ENCODE measurements around the gene SYT6. TPM values are rescaled to one million over a fixed set of nuclear protein-coding genes. Genes with fewer than 3 reads are reported as not detected.
A peak's percentile ranks its signal among the peaks of the same experiment; 100 is the strongest.

SYT6 gene
- total and polyA plus RNA-seq, 5 experiments from 2014 or later, result not detected

DNA sequence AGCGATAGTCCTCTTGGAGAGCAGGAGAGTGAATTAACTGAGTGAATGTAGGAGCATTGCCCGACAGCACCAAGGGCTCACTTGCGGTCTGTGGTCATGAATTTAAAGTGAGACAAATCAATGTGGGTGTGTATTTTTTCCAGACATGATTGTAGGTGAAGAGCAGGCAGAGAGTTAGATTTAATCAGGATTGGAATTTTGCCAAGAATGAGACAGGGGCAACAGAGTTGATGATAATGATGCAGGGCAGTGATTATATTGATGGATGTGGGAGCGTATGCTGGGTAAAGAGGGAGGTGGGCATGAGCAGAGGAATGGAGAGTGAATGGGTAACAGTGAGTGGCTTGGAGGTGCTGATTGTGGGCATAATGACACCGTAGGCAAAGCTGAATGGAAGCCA lies 20.0 kb upstream of the SYT6 start:
- no peaks in the 10 kb centered on the region for H3K36me3 Mint-ChIP-seq
- H3K4me1 Mint-ChIP-seq, result no peaks in the 10 kb centered on the region
- ATAC-seq (no peak), DNase-seq (no peak)
- H3K27me3 Mint-ChIP-seq, result peaks cover 0 to 3% (median under 1%) of the 10 kb centered on the region in 5 donors
- H3K27ac Mint-ChIP-seq, result no peak overlapping the region
- H3K4me3 Mint-ChIP-seq, result no peak overlapping the region
- H3K9me3 Mint-ChIP-seq, result no peaks in the 10 kb centered on the region
- POLR2A ChIA-PET, result no interaction called here

- POLR2A ChIA-PET, result no interaction called here
- Mint-ChIP-seq H3K27ac (no peak overlapping the region), H3K36me3 (no peaks in the 10 kb centered on the region), H3K4me3 (no peak overlapping the region), H3K4me1 (no peaks in the 10 kb centered on the region), H3K9me3 (no peaks in the 10 kb centered on the region), H3K27me3 (peaks cover 0 to 4% (median 0%) of the 10 kb centered on the region in 5 donors)
- no peak for ATAC-seq
- no peak for DNase-seq
Observed at GRCh38 chr1:114169509-114169908, 15.8 kb upstream of the SYT6 start.

GRCh38 chr1:114167226-114167625 lies 13.6 kb upstream of the SYT6 start:
- H3K9me3 Mint-ChIP-seq, result no peaks in the 10 kb centered on the region
- H3K36me3 Mint-ChIP-seq, result no peaks in the 10 kb centered on the region
- no peak overlapping the region for H3K4me3 Mint-ChIP-seq
- DNase-seq (no peak), ATAC-seq (no peak)
- H3K27ac Mint-ChIP-seq, result no peak overlapping the region
- POLR2A ChIA-PET, result no interaction called here
- no peaks in the 10 kb centered on the region for H3K4me1 Mint-ChIP-seq
- peaks cover 4 to 9% (median 5%) of the 10 kb centered on the region in 5 donors for H3K27me3 Mint-ChIP-seq

DNA sequence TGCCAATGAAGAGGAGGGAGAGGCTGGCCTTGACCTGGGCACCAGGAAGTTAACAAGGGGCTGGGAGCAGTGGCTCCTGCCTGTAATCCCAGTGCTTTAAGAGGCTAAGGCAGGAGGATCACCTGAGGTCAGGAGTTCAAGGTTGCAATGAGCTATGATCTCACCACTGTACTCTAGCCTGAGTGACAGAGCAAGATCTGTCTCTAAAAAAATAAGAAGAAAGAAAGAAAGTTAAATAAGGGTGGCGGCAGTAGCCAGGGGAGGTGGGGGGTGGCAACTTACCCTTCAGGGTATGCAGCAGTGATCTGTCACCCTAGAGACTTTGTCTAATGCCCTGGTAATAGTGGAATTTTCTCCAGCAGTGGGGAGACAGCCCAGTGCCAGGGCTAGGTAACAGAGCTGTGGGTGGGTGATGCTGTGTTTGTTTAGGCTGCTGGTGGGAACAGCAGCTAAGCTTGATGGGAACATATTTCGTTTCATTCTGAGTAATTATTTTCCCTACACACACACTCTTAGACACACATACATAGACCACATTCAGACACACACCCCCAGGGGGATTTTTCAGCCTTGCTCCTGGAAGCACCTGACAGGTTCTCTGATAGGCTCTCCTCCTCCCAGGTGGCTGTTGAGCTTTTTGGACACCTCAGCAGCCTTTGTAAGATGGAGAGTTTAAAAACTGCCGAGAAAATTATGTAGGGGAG lies 11.3 kb upstream of the SYT6 start:
- Mint-ChIP-seq H3K27ac (no peak overlapping the region), H3K4me1 (no peaks in the 10 kb centered on the region), H3K27me3 (peaks cover 15 to 26% (median 21%) of the 10 kb centered on the region in 5 donors), H3K9me3 (no peaks in the 10 kb centered on the region), H3K36me3 (no peaks in the 10 kb centered on the region), H3K4me3 (no peak overlapping the region)
- no peak for ATAC-seq
- POLR2A ChIA-PET, result no interaction called here
- no peak for DNase-seq

DNA sequence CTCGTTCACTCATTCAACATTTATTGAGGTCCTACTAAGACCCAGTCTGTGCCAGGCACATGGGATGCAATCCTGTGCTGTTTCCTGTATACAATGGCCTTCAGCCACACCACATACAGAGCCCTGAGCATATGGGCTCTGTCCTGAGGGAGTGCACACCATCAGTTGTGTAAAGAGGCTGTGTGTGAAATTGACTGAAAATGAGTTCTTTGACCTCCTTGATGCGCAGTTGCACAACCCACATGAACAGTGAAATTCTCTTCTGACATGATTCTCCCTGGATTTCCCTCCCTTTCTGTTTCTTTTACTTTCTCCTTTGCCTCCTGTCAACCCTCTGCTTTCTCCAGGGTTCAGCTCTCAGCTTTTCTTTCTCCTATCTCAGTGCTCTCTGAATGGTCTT lies 6.3 kb upstream of the SYT6 start:
- peaks cover 0 to 3% (median 0%) of the 10 kb centered on the region in 9 donors for H3K9me3 Mint-ChIP-seq
- no peak overlapping the region for H3K4me3 Mint-ChIP-seq
- H3K4me1 Mint-ChIP-seq, result peaks cover 0 to 4% (median 0%) of the 10 kb centered on the region in 4 donors
- peaks cover 0 to 5% (median 0%) of the 10 kb centered on the region in 3 donors for H3K36me3 Mint-ChIP-seq
- POLR2A ChIA-PET, result no interaction called here
- H3K27me3 Mint-ChIP-seq, result peaks cover 32 to 62% (median 51%) of the 10 kb centered on the region in 5 donors
- no peak overlapping the region for H3K27ac Mint-ChIP-seq
- DNase-seq, result no peak
- no peak for ATAC-seq

- POLR2A ChIA-PET, result no interaction called here
- DNase-seq (no peak), ATAC-seq (no peak)
- peaks cover 31 to 76% (median 61%) of the 10 kb centered on the region in 5 donors for H3K27me3 Mint-ChIP-seq
- H3K4me3 Mint-ChIP-seq, result no peak overlapping the region
- H3K4me1 Mint-ChIP-seq, result peaks cover 2 to 19% (median 16%) of the 10 kb centered on the region in 4 donors
- peaks cover 0 to 8% (median 0%) of the 10 kb centered on the region in 9 donors for H3K9me3 Mint-ChIP-seq
- no peak overlapping the region for H3K27ac Mint-ChIP-seq
- H3K36me3 Mint-ChIP-seq, result peaks cover 0 to 5% (median 0%) of the 10 kb centered on the region in 3 donors
Observed at GRCh38 chr1:114157275-114157660, 3.6 kb upstream of the SYT6 start.

GRCh38 chr1:114156538-114157274 lies 3.0 kb upstream of the SYT6 start:
- ATAC-seq, result no peak
- POLR2A ChIA-PET, result no interaction called here
- H3K4me3 Mint-ChIP-seq, result no peak overlapping the region
- H3K27me3 Mint-ChIP-seq, result peaks cover 33 to 82% (median 65%) of the 10 kb centered on the region in 5 donors
- no peak for DNase-seq
- H3K9me3 Mint-ChIP-seq, result peaks cover 0 to 8% (median 0%) of the 10 kb centered on the region in 9 donors
- peak overlapping the region in 1 of 10 donors; percentile 11 for H3K27ac Mint-ChIP-seq
- H3K36me3 Mint-ChIP-seq, result peaks cover 0 to 5% (median 0%) of the 10 kb centered on the region in 3 donors
- H3K4me1 Mint-ChIP-seq, result peaks cover 2 to 20% (median 18%) of the 10 kb centered on the region in 4 donors

GRCh38 chr1:114155706-114156105 lies 2.0 kb upstream of the SYT6 start:
- ATAC-seq, result no peak
- peaks cover 2 to 20% (median 18%) of the 10 kb centered on the region in 4 donors for H3K4me1 Mint-ChIP-seq
- H3K27ac Mint-ChIP-seq, result no peak overlapping the region
- H3K36me3 Mint-ChIP-seq, result peaks cover 0 to 5% (median 0%) of the 10 kb centered on the region in 3 donors
- H3K9me3 Mint-ChIP-seq, result peaks cover 0 to 8% (median 0%) of the 10 kb centered on the region in 9 donors
- DNase-seq, result no peak
- peak overlapping the region in 1 of 10 donors; percentile 64 for H3K4me3 Mint-ChIP-seq
- H3K27me3 Mint-ChIP-seq, result peaks cover 38 to 82% (median 65%) of the 10 kb centered on the region in 5 donors
- POLR2A ChIA-PET, result no interaction called here

DNA sequence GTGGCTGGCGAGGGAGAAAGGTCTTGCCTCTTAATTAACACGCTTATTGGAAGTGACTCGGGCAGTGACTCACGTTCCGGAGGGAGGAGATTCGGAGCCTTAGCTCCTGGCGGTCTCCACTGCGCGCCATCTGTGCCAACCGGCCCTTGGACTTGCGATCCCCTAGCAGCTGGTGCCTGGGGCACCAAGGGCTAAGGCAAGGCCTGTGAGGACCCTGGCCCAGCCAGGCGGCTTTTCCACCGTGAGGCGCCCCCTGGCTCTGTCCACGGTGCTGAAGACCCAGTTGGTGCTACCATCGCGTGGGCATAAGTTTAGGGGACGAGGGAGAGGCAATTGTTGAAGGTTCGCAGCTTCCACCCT lies 1.3 kb upstream of the SYT6 start:
- Mint-ChIP-seq H3K27me3 (peaks cover 35 to 82% (median 64%) of the 10 kb centered on the region in 5 donors), H3K27ac (no peak overlapping the region), H3K4me3 (peak overlapping the region in 7 of 10 donors; percentile 56 to 81 (median 69)), H3K4me1 (peaks cover 2 to 20% (median 18%) of the 10 kb centered on the region in 4 donors), H3K36me3 (peaks cover 0 to 5% (median 0%) of the 10 kb centered on the region in 3 donors), H3K9me3 (peaks cover 0 to 8% (median 0%) of the 10 kb centered on the region in 9 donors)
- peak in 4 of 10 donors; percentile 9 to 22 (median 18) for DNase-seq
- POLR2A ChIA-PET, result no interaction called here
- ATAC-seq, result no peak

GRCh38 chr1:114154146-114154962 lies 685 bp upstream of the SYT6 start:
- DNase-seq (peak in 3 of 10 donors; percentile 5 to 9 (median 5)), ATAC-seq (peak in 1 of 2 donors; percentile 12)
- peak overlapping the region in 2 of 10 donors; percentile 61 to 66 for H3K27ac Mint-ChIP-seq
- H3K4me3 Mint-ChIP-seq, result peak overlapping the region; percentile 56 to 81 (median 68)
- POLR2A ChIA-PET, result no interaction called here
- peaks cover 2 to 20% (median 18%) of the 10 kb centered on the region in 4 donors for H3K4me1 Mint-ChIP-seq
- H3K9me3 Mint-ChIP-seq, result peaks cover 0 to 8% (median 0%) of the 10 kb centered on the region in 9 donors
- peaks cover 35 to 84% (median 68%) of the 10 kb centered on the region in 5 donors for H3K27me3 Mint-ChIP-seq
- peaks cover 0 to 5% (median 0%) of the 10 kb centered on the region in 3 donors for H3K36me3 Mint-ChIP-seq

DNA sequence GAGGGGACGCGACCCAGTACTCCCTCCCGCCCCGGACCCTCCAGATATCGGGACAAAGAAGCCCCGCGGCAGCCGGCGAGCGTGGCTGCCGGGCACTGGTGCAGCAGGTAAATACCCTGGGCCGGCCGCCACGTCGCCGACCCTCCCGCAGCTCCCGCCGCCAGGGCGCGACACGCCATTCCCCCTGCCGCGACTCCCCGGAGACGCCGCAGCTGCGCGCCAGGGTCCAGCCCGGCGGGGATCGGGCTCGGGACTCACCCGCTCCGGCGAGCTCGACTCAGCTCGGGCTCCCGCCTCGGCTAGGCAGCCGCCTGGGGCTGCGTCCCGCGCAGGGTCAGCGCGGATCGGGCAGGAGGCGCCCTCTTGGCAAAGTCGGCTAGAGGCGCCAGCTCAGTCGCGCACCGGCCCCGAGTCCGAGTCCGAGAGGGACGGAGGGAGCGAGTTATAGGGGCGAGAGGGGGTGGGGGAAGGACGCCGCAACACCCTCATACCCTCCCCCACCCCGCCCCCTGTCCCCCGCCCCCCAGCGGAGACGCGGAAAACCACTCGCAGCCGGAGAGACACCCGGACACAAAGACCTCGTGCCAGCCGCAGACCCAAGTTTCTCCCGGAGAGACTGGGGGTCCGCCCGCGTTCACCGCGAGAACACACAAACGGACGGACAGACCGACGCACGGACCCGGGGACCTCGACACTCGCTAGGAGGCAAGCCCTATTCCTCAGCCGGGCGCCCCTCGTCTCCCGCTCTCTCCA lies 985 bp downstream of the SYT6 start:
- H3K4me3 Mint-ChIP-seq, result peak overlapping the region in 9 of 10 donors; percentile 45 to 81 (median 65)

GRCh38 chr1:114152089-114152507 lies 1.6 kb downstream of the SYT6 start:
- Mint-ChIP-seq H3K9me3 (peaks cover 0 to 8% (median 0%) of the 10 kb centered on the region in 9 donors), H3K36me3 (peaks cover 0 to 5% (median 0%) of the 10 kb centered on the region in 3 donors), H3K4me3 (peak overlapping the region; percentile 16 to 70 (median 44)), H3K4me1 (peaks cover 2 to 20% (median 18%) of the 10 kb centered on the region in 4 donors), H3K27me3 (peaks cover 39 to 94% (median 70%) of the 10 kb centered on the region in 5 donors), H3K27ac (peak overlapping the region in 1 of 10 donors; percentile 58)
- DNase-seq (no peak), ATAC-seq (no peak)
- POLR2A ChIA-PET, result no interaction called here

More for the DNA sequence above, 985 bp downstream of the SYT6 start:
- Mint-ChIP-seq H3K27ac (no peak overlapping the region), H3K9me3 (peaks cover 0 to 8% (median 0%) of the 10 kb centered on the region in 9 donors), H3K36me3 (peaks cover 0 to 5% (median 0%) of the 10 kb centered on the region in 3 donors), H3K27me3 (peaks cover 39 to 91% (median 72%) of the 10 kb centered on the region in 5 donors), H3K4me1 (peaks cover 2 to 20% (median 18%) of the 10 kb centered on the region in 4 donors)
- DNase-seq (peak in 4 of 10 donors; percentile 5 to 19 (median 8)), ATAC-seq (peak; percentile 25 to 54)
- POLR2A ChIA-PET, result no interaction called here

Measured in naive thymus-derived CD8-positive, alpha-beta T cell (primary cell).